Neuronal stem cell (in vitro differentiated cells): Measurements from ENCODE around the gene BRPF1.
A peak's percentile ranks its signal among the peaks of the same experiment; 100 is the strongest.

Source experiments
- DNase-seq: peaks from one replicate; pipeline ENCODE4 v3.0.0-alpha.2; 2013; ENCODE audit warnings: low spot score
- H2AFZ ChIP-seq: one replicate; pipeline ENCODE4 v1.6.1; 2013; ENCODE audit warnings: mild to moderate bottlenecking, low read length, inconsistent platforms
- H2AK5ac ChIP-seq: 2 replicates; pipeline ENCODE4 v1.6.1; 2013; ENCODE audit warnings: low read depth, mild to moderate bottlenecking, inconsistent platforms, low read length, moderate library complexity, mixed read lengths
- H2BK120ac ChIP-seq: 2 replicates; pipeline ENCODE4 v1.6.1; 2013; ENCODE audit warnings: low read depth, mild to moderate bottlenecking, inconsistent platforms, low read length, moderate library complexity, mixed read lengths
- H2BK12ac ChIP-seq: one replicate; pipeline ENCODE4 v1.6.1; 2013; ENCODE audit warnings: low read length, inconsistent platforms
- H2BK15ac ChIP-seq: 2 replicates; pipeline ENCODE4 v1.6.1; 2013; ENCODE audit warnings: mild to moderate bottlenecking, low read length, inconsistent platforms, mixed read lengths
- H2BK5ac ChIP-seq: one replicate; pipeline ENCODE4 v1.6.1; 2013; ENCODE audit warnings: inconsistent platforms, mild to moderate bottlenecking, low read length, moderate library complexity
- H3K14ac ChIP-seq: one replicate; pipeline ENCODE4 v1.6.1; 2013; ENCODE audit warnings: low read length, inconsistent platforms
- H3K18ac ChIP-seq: 2 replicates; pipeline ENCODE4 v1.6.1; 2013; ENCODE audit warnings: low read length, inconsistent platforms
- H3K23ac ChIP-seq: 2 replicates; pipeline ENCODE4 v1.6.1; 2013; ENCODE audit warnings: low read depth, mild to moderate bottlenecking, mixed read lengths, low read length, inconsistent platforms; ENCODE audit not compliant: poor library complexity
- H3K27ac ChIP-seq: replicated peaks from 3 replicates; pipeline ENCODE4 v1.5.1; 2013; ENCODE audit warnings: low read length, inconsistent platforms
- H3K27me3 ChIP-seq, 3 experiments: 2 replicates each; pipeline ENCODE4 v1.6.1; 2013; ENCODE audit warnings: low read length in 3 of 3, mild to moderate bottlenecking in 2 of 3, inconsistent platforms in 1 of 3, low read depth in 1 of 3, mixed read lengths in 1 of 3, moderate library complexity in 1 of 3; ENCODE audit not compliant: control insufficient read depth in 3 of 3, insufficient read depth in 3 of 3
- H3K36me3 ChIP-seq, 2 donors: replicated peaks in 1 of 2; 2 replicates each; pipeline ENCODE4 v1.6.1; 2013; ENCODE audit warnings: low read length in 2 of 2; ENCODE audit not compliant: control insufficient read depth in 2 of 2, insufficient read depth in 2 of 2
- H3K4ac ChIP-seq: 2 replicates; pipeline ENCODE4 v1.6.1; 2013; ENCODE audit warnings: inconsistent platforms, mild to moderate bottlenecking, low read length, moderate library complexity
- H3K4me1 ChIP-seq, 2 donors: 1 replicate in 1 of 2; 2 replicates in 1 of 2; pipeline ENCODE4 v1.6.1; 2013; ENCODE audit warnings: low read length in 2 of 2, low read depth in 1 of 2; ENCODE audit not compliant: control insufficient read depth in 2 of 2, insufficient read depth in 1 of 2
- H3K4me2 ChIP-seq: one replicate; pipeline ENCODE4 v1.6.1; 2013; ENCODE audit warnings: mild to moderate bottlenecking, low read length, inconsistent platforms; ENCODE audit not compliant: insufficient read depth, poor library complexity, severe bottlenecking
- H3K4me3 ChIP-seq, 2 donors: 2 replicates each; pipeline ENCODE4 v1.5.1; 2013; ENCODE audit warnings: low read length in 2 of 2, mild to moderate bottlenecking in 2 of 2, inconsistent platforms in 1 of 2, moderate library complexity in 1 of 2
- H3K79me1 ChIP-seq: one replicate; pipeline ENCODE4 v1.6.1; 2013; ENCODE audit warnings: low read depth, mild to moderate bottlenecking, inconsistent platforms, low read length, moderate library complexity
- H3K9ac ChIP-seq: one replicate; pipeline ENCODE4 v1.6.1; 2013; ENCODE audit warnings: mild to moderate bottlenecking, low read depth, low read length, inconsistent platforms; ENCODE audit not compliant: poor library complexity
- H3K9me3 ChIP-seq, 2 donors: replicated peaks in 1 of 2; 2 replicates each; pipeline versions ENCODE3 to v1.6.1; 2013; ENCODE audit warnings: low read length in 2 of 2, mild to moderate bottlenecking in 2 of 2, inconsistent platforms in 1 of 2, low read depth in 1 of 2, mixed read lengths in 1 of 2, moderate library complexity in 1 of 2; ENCODE audit not compliant: control insufficient read depth in 2 of 2, insufficient read depth in 1 of 2
- H4K8ac ChIP-seq: one replicate; pipeline ENCODE4 v1.6.1; 2013; ENCODE audit warnings: low read depth, mild to moderate bottlenecking, inconsistent platforms, low read length, moderate library complexity
- H4K91ac ChIP-seq: one replicate; pipeline ENCODE4 v1.6.1; 2013; ENCODE audit warnings: low read length, low read depth, mild to moderate bottlenecking, inconsistent platforms; ENCODE audit not compliant: poor library complexity
- WGBS, 2 donors: extraction: QIAGEN DNeasy Blood & Tissue Kit; methylation state at CpG; one replicate each; pipeline ENCODE4 v1.1.7; 2013; ENCODE audit warnings: missing lambda C conversion rate in 2 of 2, mixed read lengths in 1 of 2; ENCODE audit not compliant: insufficient read length in 2 of 2, insufficient replicate concordance in 1 of 2; ENCODE audit errors: extremely low coverage in 2 of 2; 5-methylcytosine and 5-hydroxymethylcytosine counted together

Gene BRPF1

GRCh38 chr3:9703240-9703639, 28.3 kb upstream of the BRPF1 start:
- no peak overlapping the region for H3K4me2 ChIP-seq
- peaks cover 5 to 6% of the 10 kb centered on the region in 2 donors for H3K4me1 ChIP-seq
- H3K14ac ChIP-seq: no peak overlapping the region
- DNase-seq: no peak
- no CpG with 5 or more reads among the region's 4 CpGs for WGBS, 2 donors
- no peak overlapping the region for H2BK12ac ChIP-seq
- H3K9me3 ChIP-seq: no peaks in the 10 kb centered on the region
- H3K27me3 ChIP-seq: peaks cover 0 to 20% (median 17%) of the 10 kb centered on the region in 3 experiments
- no peak overlapping the region for H2BK15ac ChIP-seq
- H2AFZ ChIP-seq: no peak overlapping the region
- no peak overlapping the region for H3K9ac ChIP-seq
- no peak overlapping the region for H4K8ac ChIP-seq
- no peak overlapping the region for H3K18ac ChIP-seq
- no peak overlapping the region for H2BK120ac ChIP-seq
- H3K4ac ChIP-seq: no peak overlapping the region
- no peak overlapping the region for H3K23ac ChIP-seq
- H2AK5ac ChIP-seq: no peak overlapping the region
- H3K36me3 ChIP-seq: peaks cover 6 to 22% of the 10 kb centered on the region in 2 donors
- no peaks in the 10 kb centered on the region for H3K79me1 ChIP-seq
- H4K91ac ChIP-seq: no peak overlapping the region
- no peak overlapping the region for H3K27ac ChIP-seq
- H3K4me3 ChIP-seq: no peak overlapping the region
- H2BK5ac ChIP-seq: no peak overlapping the region

- Histone ChIP-seq H3K9ac (peak within 1 kb of the TSS; percentile 33), H3K27ac (no peak within 1 kb of the TSS), H3K4me1 (peaks cover 5 to 6% of the 10 kb centered on the region in 2 donors), H3K4me2 (peak within 1 kb of the TSS; percentile 91), H2BK120ac (no peak within 1 kb of the TSS), H3K14ac (no peak within 1 kb of the TSS), H2BK5ac (no peak within 1 kb of the TSS), H2AFZ (peak within 1 kb of the TSS; percentile 86), H3K27me3 (peaks cover 0 to 20% (median 17%) of the 10 kb centered on the region in 3 experiments), H3K4ac (no peak within 1 kb of the TSS), H2BK12ac (no peak within 1 kb of the TSS), H3K23ac (peak within 1 kb of the TSS; percentile 66), H3K9me3 (no peaks in the 10 kb centered on the region), H4K8ac (no peak within 1 kb of the TSS), H3K4me3 (peak within 1 kb of the TSS; percentile 37 to 73), H4K91ac (no peak within 1 kb of the TSS), H2AK5ac (no peak within 1 kb of the TSS), H2BK15ac (no peak within 1 kb of the TSS), H3K36me3 (peaks cover 4 to 18% of the 10 kb centered on the region in 2 donors), H3K79me1 (no peaks in the 10 kb centered on the region), H3K18ac (no peak within 1 kb of the TSS)
- WGBS, 2 donors: no CpG with 5 or more reads among the region's 56 CpGs
- no peak for DNase-seq
Measured at GRCh38 chr3:9703736-9704346, 27.7 kb upstream of the BRPF1 start, which contains the start of gene CPNE9. Gene CPNE9, plus strand, starts transcription at chr3:9703833. Its CDS starts 164 bp downstream, at chr3:9703997.

GRCh38 chr3:9704347-9705322, 26.9 kb upstream of the BRPF1 start:
- H2BK5ac ChIP-seq: no peak overlapping the region
- no peaks in the 10 kb centered on the region for H3K9me3 ChIP-seq
- peak overlapping the region; percentile 91 for H3K4me2 ChIP-seq
- H4K8ac ChIP-seq: no peak overlapping the region
- no peak overlapping the region for H2BK12ac ChIP-seq
- peak; percentile 63 for DNase-seq
- peak overlapping the region; percentile 37 to 73 for H3K4me3 ChIP-seq
- peak overlapping the region; percentile 86 for H2AFZ ChIP-seq
- no peak overlapping the region for H2BK15ac ChIP-seq
- H4K91ac ChIP-seq: no peak overlapping the region
- peaks cover 2 to 4% of the 10 kb centered on the region in 2 donors for H3K4me1 ChIP-seq
- no peak overlapping the region for H2AK5ac ChIP-seq
- H2BK120ac ChIP-seq: no peak overlapping the region
- WGBS, 2 donors: no CpG with 5 or more reads among the region's 62 CpGs
- H3K4ac ChIP-seq: no peak overlapping the region
- no peak overlapping the region for H3K14ac ChIP-seq
- peak overlapping the region; percentile 66 for H3K23ac ChIP-seq
- no peaks in the 10 kb centered on the region for H3K79me1 ChIP-seq
- peak overlapping the region; percentile 33 for H3K9ac ChIP-seq
- H3K18ac ChIP-seq: peak overlapping the region; percentile 33
- no peak overlapping the region for H3K27ac ChIP-seq
- peaks cover 3 to 15% of the 10 kb centered on the region in 2 donors for H3K36me3 ChIP-seq
- H3K27me3 ChIP-seq: peaks cover 0 to 20% (median 17%) of the 10 kb centered on the region in 3 experiments
